ENCODE data around the gene H6PD.

The H6PD gene

DNA sequence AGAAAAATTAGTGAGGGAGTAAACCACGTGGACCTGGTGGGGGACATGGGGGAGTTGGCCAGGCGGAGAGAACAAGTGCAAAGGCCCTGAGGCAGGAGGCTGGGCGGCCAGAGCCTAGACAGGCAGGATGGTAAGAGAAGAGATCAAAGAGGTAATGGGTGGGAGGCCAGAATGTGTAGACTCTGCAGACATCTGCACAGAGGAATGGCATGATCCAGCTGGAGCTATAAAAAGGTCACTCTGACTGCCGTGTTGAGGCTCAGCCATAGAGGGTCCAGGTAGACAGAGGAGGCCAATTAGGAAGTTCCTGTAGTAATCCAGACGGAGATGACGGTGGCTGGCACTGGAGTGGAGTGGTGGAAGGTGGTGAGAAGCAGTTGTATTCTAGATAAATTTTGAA lies 3.6 kb downstream of the H6PD start:
- TF ChIP-seq, protein P1, sequence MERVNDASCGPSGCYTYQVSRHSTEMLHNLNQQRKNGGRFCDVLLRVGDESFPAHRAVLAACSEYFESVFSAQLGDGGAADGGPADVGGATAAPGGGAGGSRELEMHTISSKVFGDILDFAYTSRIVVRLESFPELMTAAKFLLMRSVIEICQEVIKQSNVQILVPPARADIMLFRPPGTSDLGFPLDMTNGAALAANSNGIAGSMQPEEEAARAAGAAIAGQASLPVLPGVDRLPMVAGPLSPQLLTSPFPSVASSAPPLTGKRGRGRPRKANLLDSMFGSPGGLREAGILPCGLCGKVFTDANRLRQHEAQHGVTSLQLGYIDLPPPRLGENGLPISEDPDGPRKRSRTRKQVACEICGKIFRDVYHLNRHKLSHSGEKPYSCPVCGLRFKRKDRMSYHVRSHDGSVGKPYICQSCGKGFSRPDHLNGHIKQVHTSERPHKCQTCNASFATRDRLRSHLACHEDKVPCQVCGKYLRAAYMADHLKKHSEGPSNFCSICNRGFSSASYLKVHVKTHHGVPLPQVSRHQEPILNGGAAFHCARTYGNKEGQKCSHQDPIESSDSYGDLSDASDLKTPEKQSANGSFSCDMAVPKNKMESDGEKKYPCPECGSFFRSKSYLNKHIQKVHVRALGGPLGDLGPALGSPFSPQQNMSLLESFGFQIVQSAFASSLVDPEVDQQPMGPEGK (CRISPR knock-in tag; IDR thresholded peaks at IDR 0.05; ENCODE audit: borderline replicate concordance) = no peak
- TF ChIP-seq OSR1 (CRISPR knock-in tag; IDR thresholded peaks at IDR 0.05) = no peak
- TF ChIP-seq ESRRG (CRISPR knock-in tag; IDR thresholded peaks at IDR 0.05) = no peak
- no peak for TF ChIP-seq GLIS3 (CRISPR knock-in tag; IDR thresholded peaks at IDR 0.05)
- no peak for TF ChIP-seq TOX (CRISPR knock-in tag; IDR thresholded peaks at IDR 0.05; ENCODE audit: borderline replicate concordance)
- TF ChIP-seq SNAI2 (CRISPR knock-in tag; IDR thresholded peaks at IDR 0.05) = no peak
- TF ChIP-seq ZNF8 (CRISPR knock-in tag; IDR thresholded peaks at IDR 0.05) = no peak
- TF ChIP-seq RARB (CRISPR knock-in tag; IDR thresholded peaks at IDR 0.05) = no peak
- TF ChIP-seq ZFP3 (CRISPR knock-in tag; IDR thresholded peaks at IDR 0.05) = no peak
- TF ChIP-seq ISL1 (CRISPR knock-in tag; IDR thresholded peaks at IDR 0.05) = no peak
- TF ChIP-seq, protein P2, sequence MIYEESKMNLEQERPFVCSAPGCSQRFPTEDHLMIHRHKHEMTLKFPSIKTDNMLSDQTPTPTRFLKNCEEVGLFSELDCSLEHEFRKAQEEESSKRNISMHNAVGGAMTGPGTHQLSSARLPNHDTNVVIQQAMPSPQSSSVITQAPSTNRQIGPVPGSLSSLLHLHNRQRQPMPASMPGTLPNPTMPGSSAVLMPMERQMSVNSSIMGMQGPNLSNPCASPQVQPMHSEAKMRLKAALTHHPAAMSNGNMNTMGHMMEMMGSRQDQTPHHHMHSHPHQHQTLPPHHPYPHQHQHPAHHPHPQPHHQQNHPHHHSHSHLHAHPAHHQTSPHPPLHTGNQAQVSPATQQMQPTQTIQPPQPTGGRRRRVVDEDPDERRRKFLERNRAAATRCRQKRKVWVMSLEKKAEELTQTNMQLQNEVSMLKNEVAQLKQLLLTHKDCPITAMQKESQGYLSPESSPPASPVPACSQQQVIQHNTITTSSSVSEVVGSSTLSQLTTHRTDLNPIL (CRISPR knock-in tag; IDR thresholded peaks at IDR 0.05; ENCODE audit: low read depth) = no peak
- TF ChIP-seq ARNTL (CRISPR knock-in tag; IDR thresholded peaks at IDR 0.05; ENCODE audit: borderline replicate concordance, low read depth) = no peak
- TF ChIP-seq CSDC2 (CRISPR knock-in tag; IDR thresholded peaks at IDR 0.05) = no peak
- TF ChIP-seq ZC3H10 (CRISPR knock-in tag; IDR thresholded peaks at IDR 0.05) = no peak
- no peak for TF ChIP-seq ZNF565 (CRISPR knock-in tag; conservative IDR thresholded peaks at IDR 0.05; ENCODE audit: low read depth)

DNA sequence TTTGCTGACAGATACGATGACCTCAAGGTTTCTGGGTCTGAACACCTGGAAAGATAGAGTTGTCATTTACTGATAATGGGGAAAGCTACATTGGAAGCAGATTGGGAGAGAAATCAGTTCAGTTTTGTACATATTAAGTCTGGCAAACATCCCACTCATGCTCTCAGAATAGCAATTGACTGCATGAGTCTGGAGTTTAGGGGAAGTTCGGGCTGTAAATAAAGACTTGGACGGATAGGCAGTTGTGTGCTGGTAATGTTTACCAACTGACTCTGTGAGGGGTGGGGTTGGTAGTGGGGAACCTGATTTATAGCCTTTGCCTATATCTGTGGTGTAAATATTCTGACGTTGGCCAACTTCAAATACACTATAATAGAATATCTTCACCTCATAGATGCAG lies 4.0 kb downstream of the H6PD start:
- ATAC-seq = no peak
- TF ChIP-seq, protein P3, sequence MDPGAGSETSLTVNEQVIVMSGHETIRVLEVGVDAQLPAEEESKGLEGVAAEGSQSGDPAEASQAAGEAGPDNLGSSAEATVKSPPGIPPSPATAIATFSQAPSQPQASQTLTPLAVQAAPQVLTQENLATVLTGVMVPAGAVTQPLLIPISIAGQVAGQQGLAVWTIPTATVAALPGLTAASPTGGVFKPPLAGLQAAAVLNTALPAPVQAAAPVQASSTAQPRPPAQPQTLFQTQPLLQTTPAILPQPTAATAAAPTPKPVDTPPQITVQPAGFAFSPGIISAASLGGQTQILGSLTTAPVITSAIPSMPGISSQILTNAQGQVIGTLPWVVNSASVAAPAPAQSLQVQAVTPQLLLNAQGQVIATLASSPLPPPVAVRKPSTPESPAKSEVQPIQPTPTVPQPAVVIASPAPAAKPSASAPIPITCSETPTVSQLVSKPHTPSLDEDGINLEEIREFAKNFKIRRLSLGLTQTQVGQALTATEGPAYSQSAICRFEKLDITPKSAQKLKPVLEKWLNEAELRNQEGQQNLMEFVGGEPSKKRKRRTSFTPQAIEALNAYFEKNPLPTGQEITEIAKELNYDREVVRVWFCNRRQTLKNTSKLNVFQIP (CRISPR knock-in tag; IDR thresholded peaks at IDR 0.05; ENCODE audit: borderline replicate concordance, low read depth) = no peak
- TF ChIP-seq TOX (CRISPR knock-in tag; IDR thresholded peaks at IDR 0.05; ENCODE audit: borderline replicate concordance) = no peak
- TF ChIP-seq TCF4 (CRISPR knock-in tag; IDR thresholded peaks at IDR 0.05; ENCODE audit: borderline replicate concordance) = no peak
- TF ChIP-seq, protein P1 (CRISPR knock-in tag; IDR thresholded peaks at IDR 0.05; ENCODE audit: borderline replicate concordance) = no peak
- no peak for TF ChIP-seq RARB (CRISPR knock-in tag; IDR thresholded peaks at IDR 0.05)
- no peak for TF ChIP-seq BACH2 (CRISPR knock-in tag; IDR thresholded peaks at IDR 0.05; ENCODE audit: borderline replicate concordance)
- no peak for TF ChIP-seq GLIS3 (CRISPR knock-in tag; IDR thresholded peaks at IDR 0.05)
- no peak for TF ChIP-seq ZFP3 (CRISPR knock-in tag; IDR thresholded peaks at IDR 0.05)
- TF ChIP-seq TSHZ2 (CRISPR knock-in tag; IDR thresholded peaks at IDR 0.05) = no peak
- TF ChIP-seq SNAI2 (CRISPR knock-in tag; IDR thresholded peaks at IDR 0.05) = no peak
- no peak for TF ChIP-seq ZNF565 (CRISPR knock-in tag; conservative IDR thresholded peaks at IDR 0.05; ENCODE audit: low read depth)
- no peak for TF ChIP-seq ISL1 (CRISPR knock-in tag; IDR thresholded peaks at IDR 0.05)
- no peak for TF ChIP-seq OSR1 (CRISPR knock-in tag; IDR thresholded peaks at IDR 0.05)
- no peak for TF ChIP-seq ARNTL (CRISPR knock-in tag; IDR thresholded peaks at IDR 0.05; ENCODE audit: borderline replicate concordance, low read depth)

More for the DNA sequence above, 3.6 kb downstream of the H6PD start:
- ATAC-seq = no peak

Data from SK-N-SH treated with all-trans-retinoic acid at 6 μM for 48 hours (cell line).